Muscle of leg (tissue), 11 donors: Measurements from ENCODE around the gene MRPL46. TPM values are rescaled to one million over a fixed set of nuclear protein-coding genes. Genes with fewer than 3 reads are reported as not detected.

Source experiments
- DNase-seq: peaks from one replicate; pipeline ENCODE4 v3.0.0; 2013
- H3K27ac ChIP-seq: one replicate; pipeline ENCODE4 v1.5.1; 2013; ENCODE audit warnings: mild to moderate bottlenecking, low read length, control low read depth
- H3K27me3 ChIP-seq: one replicate; pipeline ENCODE4 v1.6.1; 2013; ENCODE audit warnings: low read length; ENCODE audit not compliant: control insufficient read depth, insufficient read depth
- H3K36me3 ChIP-seq: one replicate; pipeline ENCODE4 v1.6.1; 2013; ENCODE audit warnings: low read length; ENCODE audit not compliant: control insufficient read depth, insufficient read depth
- H3K4me1 ChIP-seq: one replicate; pipeline ENCODE4 v1.6.1; 2013; ENCODE audit warnings: low read length; ENCODE audit not compliant: control insufficient read depth, insufficient read depth
- H3K4me3 ChIP-seq: one replicate; pipeline ENCODE4 v1.5.1; 2013; ENCODE audit warnings: low read length, control low read depth
- H3K9me3 ChIP-seq: replicated peaks from 2 replicates; pipeline ENCODE4 v1.6.1; 2013; ENCODE audit warnings: low read depth, low read length; ENCODE audit not compliant: control insufficient read depth
- WGBS: methylation state at CpG from one replicate; pipeline ENCODE4 v1.1.5; 2013; ENCODE audit warnings: missing lambda C conversion rate; ENCODE audit not compliant: insufficient coverage; 5-methylcytosine and 5-hydroxymethylcytosine counted together
- polyA plus RNA-seq, 8 donors: library from polyadenylated mRNA; unstranded; fragments of 120-200 nt; gene quantifications; one replicate each; pipeline versions ENCODE4 v1.2.1 to v1.2.3, GENCODE V29; 2013; ENCODE audit warnings: inconsistent platforms in 1 of 8, low replicate concordance in 1 of 8; ENCODE audit not compliant: insufficient read length in 8 of 8, insufficient read depth in 1 of 8
- total RNA-seq: library from RNA; stranded (reverse); fragments of 120-200 nt; gene quantifications from one replicate; pipeline ENCODE4 v1.2.4, GENCODE V29; 2013

The MRPL46 gene
- total and polyA plus RNA-seq, 9 donors: 22.0 to 27.2 (median 23.4) TPM

DNA sequence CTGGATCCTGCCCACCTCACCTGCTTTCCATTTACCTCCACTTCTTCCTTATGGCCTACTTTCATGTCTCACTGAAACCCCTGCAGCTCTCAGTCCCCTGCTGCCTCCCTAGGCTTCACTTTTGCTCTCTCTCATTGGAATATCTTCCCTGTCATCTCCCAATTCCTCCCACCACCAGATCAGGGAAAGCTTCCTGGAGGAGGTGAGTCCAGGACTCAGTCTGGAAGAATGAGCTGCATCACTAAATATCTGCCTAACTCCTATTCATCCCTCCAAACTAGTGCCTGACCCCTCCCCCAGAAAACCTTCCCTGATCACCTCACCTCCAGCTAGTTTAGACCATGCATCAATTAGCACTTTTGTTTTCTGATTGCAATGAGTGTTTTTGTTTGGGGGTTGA is 37.1 kb downstream of the MRPL46 start:
- Histone ChIP-seq H3K27me3 (peaks cover 14% of the 10 kb centered on the region), H3K36me3 (no peaks in the 10 kb centered on the region), H3K9me3 (no peaks in the 10 kb centered on the region), H3K4me1 (no peaks in the 10 kb centered on the region), H3K27ac (no peak overlapping the region), H3K4me3 (no peak overlapping the region)
- DNase-seq: no peak

DNA sequence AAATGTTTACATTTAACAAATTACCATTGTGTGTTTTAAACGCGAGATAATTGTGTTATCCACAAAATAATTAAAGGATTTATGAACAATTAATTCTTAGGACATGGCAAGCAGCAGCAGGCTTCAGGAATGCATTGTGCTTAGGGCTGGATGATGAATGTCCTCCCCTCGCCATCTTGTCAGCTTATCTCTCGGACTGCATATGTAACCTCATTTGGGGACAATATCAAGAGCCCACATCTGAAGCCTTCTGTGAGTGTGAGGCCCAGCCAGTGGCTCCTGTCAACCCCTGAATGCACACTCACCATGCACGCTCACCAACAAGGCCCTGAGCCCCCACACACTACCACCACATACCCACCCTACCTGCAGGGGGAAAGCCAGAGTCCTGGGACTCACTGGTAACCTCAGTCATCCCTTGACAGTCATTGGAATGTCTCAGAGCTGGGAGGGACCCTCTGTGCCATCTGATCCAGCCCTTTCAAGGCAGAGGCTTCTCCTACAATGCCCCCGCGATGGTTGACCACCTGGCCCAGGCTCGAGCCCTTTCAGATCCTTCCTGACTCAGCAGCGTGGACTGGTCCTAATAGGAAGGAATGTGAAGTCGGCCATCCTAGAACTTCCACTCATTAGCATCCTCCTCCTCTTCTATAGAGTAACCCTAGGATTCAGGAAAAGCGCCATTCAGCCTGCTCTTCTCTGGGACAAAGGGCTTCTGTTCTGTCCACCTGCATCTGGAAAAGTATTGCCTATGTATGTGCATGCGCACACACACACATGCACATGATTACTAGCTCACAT is 38.2 kb downstream of the MRPL46 start:
- Histone ChIP-seq H3K36me3 (no peaks in the 10 kb centered on the region), H3K4me1 (no peaks in the 10 kb centered on the region), H3K9me3 (no peaks in the 10 kb centered on the region), H3K27ac (no peak overlapping the region), H3K27me3 (peaks cover 14% of the 10 kb centered on the region), H3K4me3 (no peak overlapping the region)
- DNase-seq: no peak
- WGBS: 85% methylated on average over 7 of the region's 12 CpGs

- Histone ChIP-seq H3K4me3 (no peak overlapping the region), H3K36me3 (no peaks in the 10 kb centered on the region), H3K9me3 (no peaks in the 10 kb centered on the region), H3K27me3 (peaks cover 14% of the 10 kb centered on the region), H3K27ac (no peak overlapping the region), H3K4me1 (no peaks in the 10 kb centered on the region)
- 10% methylated on average over 3 of the region's 9 CpGs for WGBS
- no peak for DNase-seq
These were observed 39.1 kb downstream of the MRPL46 start for GRCh38 chr15:88428053-88428452.

DNA sequence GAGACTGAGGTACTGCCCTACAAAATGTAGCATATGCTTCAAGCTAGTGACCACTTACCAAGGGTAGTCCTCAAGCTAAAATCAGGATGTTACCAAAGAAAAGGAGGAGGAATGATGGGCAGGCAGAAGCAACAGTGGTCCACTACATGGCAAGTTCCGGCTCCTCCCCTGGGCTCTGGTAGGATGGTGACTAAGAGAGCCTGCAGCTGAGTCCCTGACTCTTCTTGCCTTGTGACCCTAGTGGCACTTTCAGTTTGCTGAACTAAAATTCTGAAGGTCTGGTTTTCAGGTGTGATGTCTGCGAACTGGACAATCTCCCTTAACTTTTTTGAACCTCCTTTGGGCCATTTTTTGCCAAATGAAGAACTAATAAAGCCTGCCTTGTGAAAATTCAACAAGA is 40.9 kb downstream of the MRPL46 start:
- no peak for DNase-seq
- Histone ChIP-seq H3K9me3 (no peaks in the 10 kb centered on the region), H3K27me3 (peaks cover 12% of the 10 kb centered on the region), H3K4me3 (no peak overlapping the region), H3K27ac (no peak overlapping the region), H3K36me3 (no peaks in the 10 kb centered on the region), H3K4me1 (no peaks in the 10 kb centered on the region)
- WGBS: 80% methylated on average over 1 of the region's 2 CpGs

DNA sequence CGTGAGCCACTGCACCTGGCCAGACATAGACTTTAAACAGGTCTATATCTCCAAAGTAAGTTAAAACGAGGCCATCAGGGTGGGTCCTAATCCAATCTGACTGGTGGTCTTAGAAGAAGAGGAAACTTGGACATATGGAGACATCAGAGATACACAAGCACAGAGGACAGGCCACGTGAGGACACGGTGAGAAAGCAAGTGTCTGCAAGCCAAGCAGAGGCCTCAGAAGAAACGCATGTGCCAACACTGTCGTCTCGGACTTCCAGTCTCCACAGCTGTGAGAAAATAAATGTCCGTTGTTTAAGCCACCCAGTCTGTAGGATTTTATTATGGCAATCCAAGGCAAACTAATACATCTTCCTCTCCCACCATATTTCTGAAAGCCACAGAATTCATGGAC is 43.9 kb downstream of the MRPL46 start:
- H3K36me3 ChIP-seq: no peaks in the 10 kb centered on the region
- WGBS: 77% methylated on average over 8 of the region's 8 CpGs
- peaks cover 6% of the 10 kb centered on the region for H3K27me3 ChIP-seq
- no peak overlapping the region for H3K27ac ChIP-seq
- H3K4me1 ChIP-seq: no peaks in the 10 kb centered on the region
- no peaks in the 10 kb centered on the region for H3K9me3 ChIP-seq
- no peak for DNase-seq
- H3K4me3 ChIP-seq: no peak overlapping the region

DNA sequence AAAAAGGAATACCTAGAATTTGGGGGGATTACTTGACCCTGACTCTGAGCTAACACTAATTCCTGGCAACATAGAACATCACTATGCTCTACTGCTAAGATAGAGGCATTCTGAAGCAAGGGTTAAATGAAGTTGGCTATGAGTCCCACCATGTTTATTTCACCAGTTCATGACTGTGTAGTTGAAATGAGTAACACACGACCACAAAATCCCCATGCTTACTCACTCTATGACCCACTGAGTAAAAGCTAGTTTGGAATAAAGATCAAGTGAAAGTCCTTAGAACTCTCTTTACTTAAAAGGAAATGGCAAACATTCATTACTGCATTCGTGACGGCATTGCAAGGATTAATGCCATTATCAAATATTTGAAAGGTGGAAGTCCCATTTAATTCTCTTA is 47.4 kb downstream of the MRPL46 start:
- Histone ChIP-seq H3K9me3 (no peaks in the 10 kb centered on the region), H3K27me3 (no peaks in the 10 kb centered on the region), H3K4me1 (no peaks in the 10 kb centered on the region), H3K4me3 (no peak overlapping the region), H3K36me3 (no peaks in the 10 kb centered on the region), H3K27ac (no peak overlapping the region)
- DNase-seq: no peak
- no CpG with 5 or more reads among the region's 3 CpGs for WGBS

Other genes starting within 250 kb of the MRPL46 start
- gene NTRK3, start 210.6 kb downstream of the MRPL46 start, total RNA-seq: 3.1 TPM
- 1 to 10 TPM; 1.8 to 7.9 (median 3.3) TPM for gene NTRK3, start 210.6 kb downstream of the MRPL46 start, polyA plus RNA-seq
- 48.5 TPM for gene MRPS11, start 320 bp upstream of the MRPL46 start, total RNA-seq
- gene MRPS11, start 320 bp upstream of the MRPL46 start, polyA plus RNA-seq: 10 to 100 TPM; 46.2 to 52.9 (median 49.4) TPM
- gene DET1, start 79.3 kb upstream of the MRPL46 start, total RNA-seq: 8.4 TPM
- gene DET1, start 79.3 kb upstream of the MRPL46 start, polyA plus RNA-seq: 10 to 100 TPM in 4 of 8 donors, 1 to 10 TPM in 4; 9.5 to 11.4 (median 10.1) TPM
- 5.9 TPM for gene AEN, start 154.0 kb upstream of the MRPL46 start, total RNA-seq
- gene AEN, start 154.0 kb upstream of the MRPL46 start, polyA plus RNA-seq: 1 to 10 TPM; 4.1 to 7.8 (median 6.2) TPM
- gene ISG20, start 171.6 kb upstream of the MRPL46 start, total RNA-seq: 0.35 TPM
- gene ISG20, start 171.6 kb upstream of the MRPL46 start, polyA plus RNA-seq: 1 to 10 TPM in 4 of 8 donors, under 1 TPM in 4; 0.49 to 1.8 (median 0.95) TPM